Stimulated activated naive B cell treated with anti-CD40 and anti-IgM and Interleukin-4, amounts not matched to agents 10 μg/mL and 1 μg/mL and 100 μg/mL, for 72 hours (primary cell): Measurements from ENCODE around the gene AP2A1.
"Not testable (repeated sequence)": the region's sequence is repeated elsewhere in the genome, so short reads cannot be mapped to it uniquely, and the experiment has no call there.

Experiments used
- ATAC-seq, 2 donors: fragments of 150-1000 bp; cut with Tn5 transposase; replicated peaks; 2 replicates each; pipeline ENCODE4 v1.10.0; 2021; ENCODE audit warnings: moderate library complexity in 1 of 2
- DNase-seq: peaks from one replicate; pipeline ENCODE4 v3.0.0; 2021
- H3K27ac Mint-ChIP-seq: one replicate; pipeline ENCODE4 v1.8.0; 2022; ENCODE audit warnings: mild to moderate bottlenecking, mixed read lengths
- H3K27me3 Mint-ChIP-seq, 2 donors: one replicate each; pipeline ENCODE4 v1.8.0; 2022; ENCODE audit warnings: mixed read lengths in 2 of 2
- H3K36me3 Mint-ChIP-seq, 2 donors: one replicate each; pipeline ENCODE4 v1.8.0; 2022; ENCODE audit warnings: mixed read lengths in 2 of 2, mild to moderate bottlenecking in 1 of 2
- H3K4me1 Mint-ChIP-seq, 2 donors: one replicate each; pipeline ENCODE4 v1.8.0; 2022; ENCODE audit warnings: mixed read lengths in 2 of 2, mild to moderate bottlenecking in 1 of 2
- H3K4me3 Mint-ChIP-seq, 2 donors: one replicate each; pipeline ENCODE4 v1.8.0; 2022; ENCODE audit warnings: mild to moderate bottlenecking in 2 of 2, mixed read lengths in 2 of 2, moderate library complexity in 1 of 2
- H3K9me3 Mint-ChIP-seq, 2 donors: one replicate each; pipeline ENCODE4 v1.8.0; 2022; ENCODE audit warnings: mixed read lengths in 2 of 2, mild to moderate bottlenecking in 1 of 2

AP2A1 gene

DNA sequence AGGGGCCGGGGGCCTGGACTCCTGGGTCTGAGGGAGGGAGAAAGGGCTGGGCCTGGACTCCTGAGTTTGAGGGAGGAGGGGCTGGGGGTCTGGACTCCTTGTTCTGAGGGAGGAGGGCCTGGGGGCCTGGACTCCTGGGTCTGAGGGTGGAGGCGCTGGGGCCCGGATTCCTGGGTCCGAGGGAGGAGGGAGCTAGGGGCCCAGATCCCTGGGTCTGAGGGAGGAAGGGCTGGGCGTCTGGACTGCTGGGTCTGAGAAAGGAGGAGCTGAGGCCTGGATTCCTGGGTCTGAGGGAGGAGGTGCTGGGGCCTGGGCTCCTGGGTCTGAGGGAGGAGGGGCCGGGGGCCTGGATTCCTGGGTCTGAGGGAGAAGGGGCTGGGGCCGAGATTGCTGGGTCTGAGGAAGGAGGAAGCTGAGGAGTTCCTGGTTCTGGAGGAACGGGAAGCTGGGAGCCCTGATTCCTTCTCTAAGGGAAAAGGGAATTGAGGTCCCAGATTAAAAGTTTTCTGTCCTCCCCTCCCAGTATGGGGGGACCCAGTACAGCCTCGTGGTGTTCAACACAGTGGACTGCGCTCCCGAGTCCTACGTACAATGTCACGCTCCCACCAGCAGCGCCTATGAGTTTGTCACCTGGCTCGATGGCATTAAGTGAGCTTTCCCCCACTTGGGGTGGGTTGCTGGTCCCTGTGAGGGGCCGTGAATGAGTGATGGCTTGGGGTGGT lies 52.0 kb downstream of the AP2A1 start:
- ATAC-seq (no peak), DNase-seq (no peak)
- H3K4me1 Mint-ChIP-seq, result peaks cover 20 to 25% of the 10 kb centered on the region in 2 donors

GRCh38 chr19:49819452-49820115 lies 52.8 kb downstream of the AP2A1 start:
- H3K4me3 Mint-ChIP-seq, result peak overlapping the region; percentile 96
- H3K4me1 Mint-ChIP-seq, result peaks cover 20 to 25% of the 10 kb centered on the region in 2 donors
- not testable (repeated sequence) for H3K9me3 Mint-ChIP-seq, ATAC-seq, DNase-seq, H3K27me3 Mint-ChIP-seq
- H3K27ac Mint-ChIP-seq, result peak overlapping the region; percentile 99
- peaks cover 2 to 15% of the 10 kb centered on the region in 2 donors for H3K36me3 Mint-ChIP-seq

More for the DNA sequence above, 52.0 kb downstream of the AP2A1 start:
- Mint-ChIP-seq H3K4me3 (peak overlapping the region; percentile 96), H3K27ac (peak overlapping the region; percentile 99), H3K9me3 (no peaks in the 10 kb centered on the region), H3K36me3 (peaks cover 2 to 10% of the 10 kb centered on the region in 2 donors), H3K27me3 (no peaks in the 10 kb centered on the region)

DNA sequence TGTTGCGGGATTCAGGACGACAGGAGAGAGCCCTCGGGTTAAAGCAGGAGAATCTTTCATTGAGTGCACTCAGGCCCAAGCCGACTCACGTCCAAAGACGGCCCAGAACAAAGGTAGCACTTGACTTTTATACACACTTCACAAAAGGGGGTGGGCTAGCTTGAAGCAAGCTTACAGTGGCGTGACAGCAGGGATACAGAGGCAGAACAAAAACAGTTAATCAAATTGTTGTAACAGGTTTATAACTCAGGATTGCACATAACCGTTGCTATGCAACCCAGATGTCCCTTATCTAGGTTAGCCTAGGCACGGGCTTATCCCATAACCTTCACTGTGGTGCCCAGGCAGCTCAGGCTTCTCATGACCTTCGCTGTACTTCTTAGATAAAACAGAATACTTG lies 53.3 kb downstream of the AP2A1 start:
- H3K4me3 Mint-ChIP-seq, result no peak overlapping the region

GRCh38 chr19:49823472-49823871 lies 56.7 kb downstream of the AP2A1 start:
- no peak overlapping the region for H3K4me3 Mint-ChIP-seq
- H3K4me1 Mint-ChIP-seq, result peaks cover 17 to 19% of the 10 kb centered on the region in 2 donors
- ATAC-seq (no peak), DNase-seq (no peak)
- H3K27ac Mint-ChIP-seq, result no peak overlapping the region
- no peaks in the 10 kb centered on the region for H3K27me3 Mint-ChIP-seq
- H3K9me3 Mint-ChIP-seq, result no peaks in the 10 kb centered on the region
- H3K36me3 Mint-ChIP-seq, result peaks cover 6 to 24% of the 10 kb centered on the region in 2 donors

More for the DNA sequence above, 53.3 kb downstream of the AP2A1 start:
- no peaks in the 10 kb centered on the region for H3K9me3 Mint-ChIP-seq
- no peak overlapping the region for H3K27ac Mint-ChIP-seq
- H3K27me3 Mint-ChIP-seq, result no peaks in the 10 kb centered on the region
- peaks cover 20 to 25% of the 10 kb centered on the region in 2 donors for H3K4me1 Mint-ChIP-seq
- ATAC-seq, result no peak
- DNase-seq, result no peak
- peaks cover 2 to 15% of the 10 kb centered on the region in 2 donors for H3K36me3 Mint-ChIP-seq

DNA sequence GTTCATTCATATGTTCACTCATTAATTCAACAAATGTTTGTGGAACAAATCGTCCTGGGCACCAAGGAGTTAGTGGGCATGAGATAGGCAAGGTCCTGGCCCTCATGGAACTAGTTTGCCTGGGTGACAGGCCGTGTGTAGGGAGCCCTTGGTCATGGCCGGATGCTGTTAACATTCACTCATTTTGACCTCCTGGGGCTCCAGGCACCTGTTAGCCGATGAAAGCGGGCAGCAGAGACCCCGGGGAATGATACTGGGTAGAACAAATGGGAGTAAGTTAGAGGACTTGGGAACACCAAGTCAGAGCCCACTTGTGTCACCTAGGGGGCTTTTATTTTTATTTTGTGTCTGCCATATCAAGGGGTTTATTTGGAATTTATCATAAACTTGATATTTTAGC lies 57.9 kb downstream of the AP2A1 start:
- no peak overlapping the region for H3K4me3 Mint-ChIP-seq
- DNase-seq, result no peak
- peaks cover 6 to 29% of the 10 kb centered on the region in 2 donors for H3K36me3 Mint-ChIP-seq
- no peaks in the 10 kb centered on the region for H3K9me3 Mint-ChIP-seq
- no peaks in the 10 kb centered on the region for H3K27me3 Mint-ChIP-seq
- no peak overlapping the region for H3K27ac Mint-ChIP-seq
- H3K4me1 Mint-ChIP-seq, result peaks cover 11% of the 10 kb centered on the region in 2 donors
- no peak for ATAC-seq

DNA sequence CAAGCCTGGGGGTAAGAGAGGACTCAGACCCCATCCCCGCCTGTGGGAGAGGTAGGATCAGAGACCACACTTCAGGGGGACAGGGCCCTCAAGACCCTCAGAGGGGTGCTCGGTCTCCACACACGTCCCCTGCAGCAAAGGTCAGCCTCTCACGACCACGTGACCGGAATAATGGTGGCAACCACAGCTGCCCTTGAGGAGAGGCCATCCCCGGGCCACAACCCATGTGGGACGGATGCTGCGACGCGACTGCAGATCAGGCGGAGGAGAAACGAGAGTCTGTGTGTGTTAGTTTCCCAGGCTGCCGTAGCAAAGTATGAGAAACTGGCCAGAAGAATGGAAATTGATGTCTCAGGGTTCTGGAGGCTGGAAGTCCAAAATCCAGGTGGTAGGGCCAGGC lies 60.2 kb downstream of the AP2A1 start:
- ATAC-seq (no peak), DNase-seq (no peak)
- Mint-ChIP-seq H3K27me3 (no peaks in the 10 kb centered on the region), H3K36me3 (peaks cover 16 to 33% of the 10 kb centered on the region in 2 donors), H3K4me1 (peaks cover 12% of the 10 kb centered on the region in 2 donors), H3K9me3 (no peaks in the 10 kb centered on the region), H3K27ac (no peak overlapping the region), H3K4me3 (no peak overlapping the region)

GRCh38 chr19:49829200-49829599 lies 62.4 kb downstream of the AP2A1 start:
- Mint-ChIP-seq H3K36me3 (peaks cover 28 to 43% of the 10 kb centered on the region in 2 donors), H3K9me3 (no peaks in the 10 kb centered on the region), H3K27me3 (no peaks in the 10 kb centered on the region), H3K27ac (peak overlapping the region; percentile 49), H3K4me1 (peaks cover 7 to 12% of the 10 kb centered on the region in 2 donors), H3K4me3 (no peak overlapping the region)
- ATAC-seq, result no peak
- DNase-seq, result no peak

DNA sequence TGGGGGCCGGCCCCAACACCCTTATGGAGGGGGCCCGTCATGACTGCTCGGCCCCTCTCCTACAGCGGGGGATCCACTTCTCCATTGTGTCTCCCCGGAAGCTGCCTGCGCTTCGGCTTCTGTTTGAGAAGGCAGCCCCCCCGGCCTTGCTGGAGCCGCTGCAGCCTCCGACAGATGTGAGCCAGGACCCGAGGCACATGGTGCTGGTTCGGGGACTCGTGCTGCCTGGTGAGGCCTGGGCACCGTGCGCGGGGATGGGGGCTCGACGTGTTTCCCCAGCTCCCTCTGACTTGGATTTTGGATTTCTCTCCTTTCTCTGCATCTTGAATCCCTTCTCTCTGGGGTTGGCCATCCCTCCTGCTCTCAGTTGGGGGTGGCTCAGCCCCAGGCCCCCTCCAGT lies 62.9 kb downstream of the AP2A1 start:
- no peak for DNase-seq
- Mint-ChIP-seq H3K4me3 (no peak overlapping the region), H3K4me1 (peaks cover 7 to 12% of the 10 kb centered on the region in 2 donors), H3K27ac (no peak overlapping the region), H3K27me3 (no peaks in the 10 kb centered on the region), H3K9me3 (no peaks in the 10 kb centered on the region), H3K36me3 (peaks cover 31 to 44% of the 10 kb centered on the region in 2 donors)
- ATAC-seq, result no peak

DNA sequence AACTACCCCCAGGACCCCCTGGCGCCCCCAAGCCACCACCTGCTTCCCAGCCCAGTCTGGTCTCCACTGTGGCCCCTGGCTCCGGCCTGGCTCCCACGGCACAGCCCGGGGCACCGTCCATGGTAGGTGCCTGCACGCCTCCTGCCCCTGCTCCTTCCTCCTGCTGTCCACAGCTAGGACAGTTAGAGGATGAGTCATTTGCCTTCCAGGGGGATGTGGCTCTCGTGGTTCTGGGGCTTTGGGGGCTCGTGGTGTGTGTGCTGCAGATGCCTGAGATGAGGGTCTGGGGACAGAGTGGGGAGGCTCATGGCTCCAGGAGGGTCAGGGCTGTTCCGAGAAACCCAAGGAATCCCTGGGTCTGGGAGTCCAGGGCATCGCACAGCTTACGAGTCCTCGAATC lies 64.0 kb downstream of the AP2A1 start:
- H3K27me3 Mint-ChIP-seq, result no peaks in the 10 kb centered on the region
- H3K9me3 Mint-ChIP-seq, result no peaks in the 10 kb centered on the region
- peaks cover 7 to 12% of the 10 kb centered on the region in 2 donors for H3K4me1 Mint-ChIP-seq
- H3K4me3 Mint-ChIP-seq, result no peak overlapping the region
- ATAC-seq, result no peak
- no peak overlapping the region for H3K27ac Mint-ChIP-seq
- no peak for DNase-seq
- peaks cover 40 to 52% of the 10 kb centered on the region in 2 donors for H3K36me3 Mint-ChIP-seq

DNA sequence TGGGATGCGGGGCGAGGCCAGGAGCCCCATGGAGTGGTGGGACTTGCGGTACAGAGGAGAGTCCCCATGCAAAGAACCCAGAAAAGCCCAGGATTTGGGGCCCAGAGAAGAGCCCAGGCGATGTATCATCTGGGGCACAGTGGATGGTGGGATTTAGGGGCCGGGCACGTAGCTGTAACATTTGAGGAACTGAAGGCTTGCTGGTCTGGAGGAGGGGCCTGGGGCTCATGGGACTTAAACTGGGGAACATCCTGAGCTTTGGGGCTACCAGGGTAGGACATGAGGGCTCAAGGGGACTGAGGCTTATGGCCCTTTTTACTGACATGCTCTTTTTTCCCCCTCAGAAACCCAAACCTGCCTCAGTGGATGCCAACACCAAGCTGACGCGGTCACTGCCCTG lies 64.8 kb downstream of the AP2A1 start:
- H3K4me3 Mint-ChIP-seq, result no peak overlapping the region
- no peaks in the 10 kb centered on the region for H3K27me3 Mint-ChIP-seq
- DNase-seq, result no peak
- H3K27ac Mint-ChIP-seq, result peak overlapping the region; percentile 21
- H3K4me1 Mint-ChIP-seq, result peaks cover 5 to 12% of the 10 kb centered on the region in 2 donors
- no peak for ATAC-seq
- H3K9me3 Mint-ChIP-seq, result no peaks in the 10 kb centered on the region
- H3K36me3 Mint-ChIP-seq, result peaks cover 37 to 50% of the 10 kb centered on the region in 2 donors

- ATAC-seq (no peak), DNase-seq (no peak)
- Mint-ChIP-seq H3K27me3 (no peaks in the 10 kb centered on the region), H3K36me3 (peaks cover 45 to 51% of the 10 kb centered on the region in 2 donors), H3K4me3 (no peak overlapping the region), H3K27ac (no peak overlapping the region), H3K9me3 (no peaks in the 10 kb centered on the region), H3K4me1 (peaks cover 4 to 17% of the 10 kb centered on the region in 2 donors)
These were observed 65.8 kb downstream of the AP2A1 start for GRCh38 chr19:49832556-49832955.

GRCh38 chr19:49833599-49833998 lies 66.8 kb downstream of the AP2A1 start:
- Mint-ChIP-seq H3K27ac (no peak overlapping the region), H3K36me3 (peaks cover 54 to 60% of the 10 kb centered on the region in 2 donors), H3K27me3 (no peaks in the 10 kb centered on the region), H3K9me3 (no peaks in the 10 kb centered on the region), H3K4me1 (peaks cover 4 to 16% of the 10 kb centered on the region in 2 donors), H3K4me3 (no peak overlapping the region)
- no peak for DNase-seq
- no peak for ATAC-seq

DNA sequence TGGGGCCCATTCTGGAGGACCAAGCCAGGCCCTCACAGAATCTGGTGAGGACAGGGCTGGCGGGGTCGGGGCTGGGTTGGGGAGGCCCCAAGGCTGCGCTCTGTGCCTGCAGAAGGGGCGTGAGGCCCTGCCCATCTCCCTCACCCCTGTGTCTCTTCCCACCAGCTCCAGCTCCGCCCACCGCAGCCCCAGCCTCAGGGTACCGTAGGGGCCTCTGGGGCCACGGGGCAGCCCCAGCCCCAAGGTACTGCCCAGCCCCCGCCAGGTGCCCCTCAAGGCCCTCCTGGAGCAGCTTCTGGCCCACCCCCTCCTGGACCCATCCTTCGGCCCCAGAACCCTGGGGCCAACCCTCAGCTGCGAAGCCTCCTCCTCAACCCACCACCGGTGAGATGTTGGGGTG lies 68.8 kb downstream of the AP2A1 start:
- no peaks in the 10 kb centered on the region for H3K9me3 Mint-ChIP-seq
- no peak overlapping the region for H3K4me3 Mint-ChIP-seq
- H3K4me1 Mint-ChIP-seq, result peaks cover 4 to 12% of the 10 kb centered on the region in 2 donors
- peaks cover 67 to 68% of the 10 kb centered on the region in 2 donors for H3K36me3 Mint-ChIP-seq
- DNase-seq (no peak), ATAC-seq (no peak)
- H3K27me3 Mint-ChIP-seq, result no peaks in the 10 kb centered on the region
- no peak overlapping the region for H3K27ac Mint-ChIP-seq

GRCh38 chr19:49836176-49837008 lies 69.6 kb downstream of the AP2A1 start:
- no peak overlapping the region for H3K4me3 Mint-ChIP-seq
- no peak for ATAC-seq
- H3K27me3 Mint-ChIP-seq, result no peaks in the 10 kb centered on the region
- H3K27ac Mint-ChIP-seq, result peak overlapping the region; percentile 31
- peaks cover 64 to 69% of the 10 kb centered on the region in 2 donors for H3K36me3 Mint-ChIP-seq
- peaks cover 7 to 14% of the 10 kb centered on the region in 2 donors for H3K4me1 Mint-ChIP-seq
- peaks cover 0 to 2% of the 10 kb centered on the region in 2 donors for H3K9me3 Mint-ChIP-seq
- no peak for DNase-seq
